Right atrium auricular region (tissue), 2 donors: ENCODE results near the gene LRP1B. TPM values are rescaled to one million over a fixed set of nuclear protein-coding genes. Genes with fewer than 3 reads are reported as not detected.

Experiments used
- DNase-seq: peaks from one replicate; pipeline ENCODE4 v3.0.0-alpha.2; 2019; ENCODE audit warnings: low spot score
- H3K27ac ChIP-seq, 2 donors: fragments of 200-600 bp; sonication (generic); 1 replicate in 1 of 2; 2 replicates in 1 of 2; pipeline ENCODE4 v1.5.1; 2016 to 2019
- H3K27me3 ChIP-seq, 2 donors: fragments of 200-600 bp; sonication (generic); one replicate each; pipeline versions ENCODE4 v1.5.1 to v1.6.0; 2017 to 2019
- H3K36me3 ChIP-seq: fragments of 200-600 bp; sonication (generic); one replicate; pipeline ENCODE4 v1.5.1; 2016
- H3K4me1 ChIP-seq, 2 donors: fragments of 200-600 bp; sonication (generic); one replicate each; pipeline versions ENCODE4 v1.5.1 to v1.6.0; 2017 to 2019
- H3K4me3 ChIP-seq, 2 donors: fragments of 200-600 bp; sonication (generic); 1 replicate in 1 of 2; 2 replicates in 1 of 2; pipeline ENCODE4 v1.5.1; 2017 to 2019; ENCODE audit warnings: mild to moderate bottlenecking in 1 of 2, moderate library complexity in 1 of 2
- H3K9me3 ChIP-seq, 2 donors: fragments of 200-600 bp; sonication (generic); one replicate each; pipeline ENCODE4 v1.5.1; 2019
- total RNA-seq, 2 donors: library from RNA; depleted of rRNA; stranded (reverse); fragments of >200 nt; gene quantifications; one replicate each; pipeline ENCODE4 v1.1.0, GENCODE V29; 2016
- TF ChIP-seq, protein P1 (sequence below), 2 donors: fragments of 200-600 bp; sonication (generic); IDR thresholded peaks; one replicate each; pipeline ENCODE4 v1.5.1; 2019; ENCODE audit warnings: antibody characterized with exemption in 2 of 2

Gene LRP1B
- total RNA-seq, 2 donors from 2014 or later = 0.44 to 0.47 TPM

DNA sequence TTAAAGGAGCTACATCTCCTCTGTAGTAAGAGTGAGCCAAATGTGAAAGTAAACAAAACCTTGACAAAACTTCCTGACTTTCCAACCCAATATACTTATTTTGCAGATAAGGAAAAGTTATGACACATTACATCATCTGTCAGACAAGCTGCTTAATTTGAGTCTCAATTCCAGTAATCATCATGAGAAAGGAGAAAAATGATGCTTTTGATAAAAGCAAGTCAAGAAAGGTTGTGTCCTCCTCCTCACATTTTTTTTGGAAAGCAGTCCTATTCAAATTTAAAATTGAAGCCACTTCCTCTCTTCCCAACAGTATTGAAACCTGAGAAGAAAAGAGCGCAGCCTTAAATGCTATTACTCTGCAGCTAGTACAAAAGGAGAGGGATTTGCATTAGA lies 519.6 kb downstream of the LRP1B start:
- DNase-seq = no peak
- Histone ChIP-seq H3K27me3 (no peaks in the 10 kb centered on the region), H3K36me3 (no peaks in the 10 kb centered on the region), H3K4me1 (no peaks in the 10 kb centered on the region), H3K9me3 (no peaks in the 10 kb centered on the region), H3K4me3 (no peak overlapping the region), H3K27ac (no peak overlapping the region)
- TF ChIP-seq, protein P1, sequence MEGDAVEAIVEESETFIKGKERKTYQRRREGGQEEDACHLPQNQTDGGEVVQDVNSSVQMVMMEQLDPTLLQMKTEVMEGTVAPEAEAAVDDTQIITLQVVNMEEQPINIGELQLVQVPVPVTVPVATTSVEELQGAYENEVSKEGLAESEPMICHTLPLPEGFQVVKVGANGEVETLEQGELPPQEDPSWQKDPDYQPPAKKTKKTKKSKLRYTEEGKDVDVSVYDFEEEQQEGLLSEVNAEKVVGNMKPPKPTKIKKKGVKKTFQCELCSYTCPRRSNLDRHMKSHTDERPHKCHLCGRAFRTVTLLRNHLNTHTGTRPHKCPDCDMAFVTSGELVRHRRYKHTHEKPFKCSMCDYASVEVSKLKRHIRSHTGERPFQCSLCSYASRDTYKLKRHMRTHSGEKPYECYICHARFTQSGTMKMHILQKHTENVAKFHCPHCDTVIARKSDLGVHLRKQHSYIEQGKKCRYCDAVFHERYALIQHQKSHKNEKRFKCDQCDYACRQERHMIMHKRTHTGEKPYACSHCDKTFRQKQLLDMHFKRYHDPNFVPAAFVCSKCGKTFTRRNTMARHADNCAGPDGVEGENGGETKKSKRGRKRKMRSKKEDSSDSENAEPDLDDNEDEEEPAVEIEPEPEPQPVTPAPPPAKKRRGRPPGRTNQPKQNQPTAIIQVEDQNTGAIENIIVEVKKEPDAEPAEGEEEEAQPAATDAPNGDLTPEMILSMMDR (IDR thresholded peaks at IDR 0.05) = no peak

DNA sequence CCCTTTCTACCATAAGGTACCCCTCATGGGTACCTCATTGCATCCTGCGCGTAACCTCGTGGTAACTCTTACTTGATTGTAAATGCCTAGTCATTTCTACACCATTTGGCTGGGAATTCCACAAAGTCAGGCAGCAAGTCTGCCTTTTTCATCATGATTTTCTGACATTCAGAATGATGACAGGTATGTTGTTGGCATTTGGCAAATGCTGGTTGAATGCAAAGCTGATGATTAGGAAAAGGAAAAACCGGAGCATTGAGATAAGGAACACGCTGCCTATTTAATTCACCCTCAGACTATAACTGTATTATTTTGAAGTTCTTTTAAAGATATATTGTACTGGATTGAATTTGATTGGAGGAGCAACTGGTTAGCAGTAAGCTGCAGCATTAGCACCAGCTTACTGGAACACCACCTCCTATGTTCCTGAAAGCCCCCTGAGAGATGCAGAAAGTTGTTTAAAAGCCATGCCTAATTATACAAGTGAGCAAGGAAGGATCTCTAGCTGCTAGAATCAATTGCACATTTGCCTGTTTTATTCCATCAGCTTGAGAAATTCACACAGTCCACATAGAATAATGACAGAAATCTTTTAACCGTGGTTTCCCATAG lies 520.1 kb downstream of the LRP1B start:
- no peak overlapping the region for H3K27ac ChIP-seq
- H3K36me3 ChIP-seq = no peaks in the 10 kb centered on the region
- H3K9me3 ChIP-seq = no peaks in the 10 kb centered on the region
- no peaks in the 10 kb centered on the region for H3K4me1 ChIP-seq
- TF ChIP-seq, protein P1 (IDR thresholded peaks at IDR 0.05) = no peak
- no peak for DNase-seq
- H3K4me3 ChIP-seq = no peak overlapping the region
- H3K27me3 ChIP-seq = no peaks in the 10 kb centered on the region

DNA sequence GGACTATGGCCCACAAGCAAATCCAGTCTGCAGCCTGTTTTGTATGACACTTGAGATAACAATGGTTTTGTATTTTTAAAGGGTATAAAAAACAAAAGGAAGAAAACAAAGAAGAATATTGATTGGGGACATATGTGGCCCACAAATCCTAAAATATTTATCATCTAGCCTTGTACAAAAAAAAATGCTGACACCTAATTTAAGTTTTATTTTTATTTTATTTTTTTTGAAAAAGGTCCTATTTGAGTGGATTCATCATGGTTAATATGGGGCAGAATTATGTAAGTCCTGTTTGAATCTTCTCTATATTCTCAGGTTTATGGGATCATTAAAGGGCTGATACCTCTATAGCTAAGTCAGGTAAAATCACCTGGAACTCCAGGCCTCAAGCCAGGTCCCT lies 525.7 kb downstream of the LRP1B start:
- TF ChIP-seq, protein P1 (IDR thresholded peaks at IDR 0.05) = no peak
- H3K9me3 ChIP-seq = no peaks in the 10 kb centered on the region

DNA sequence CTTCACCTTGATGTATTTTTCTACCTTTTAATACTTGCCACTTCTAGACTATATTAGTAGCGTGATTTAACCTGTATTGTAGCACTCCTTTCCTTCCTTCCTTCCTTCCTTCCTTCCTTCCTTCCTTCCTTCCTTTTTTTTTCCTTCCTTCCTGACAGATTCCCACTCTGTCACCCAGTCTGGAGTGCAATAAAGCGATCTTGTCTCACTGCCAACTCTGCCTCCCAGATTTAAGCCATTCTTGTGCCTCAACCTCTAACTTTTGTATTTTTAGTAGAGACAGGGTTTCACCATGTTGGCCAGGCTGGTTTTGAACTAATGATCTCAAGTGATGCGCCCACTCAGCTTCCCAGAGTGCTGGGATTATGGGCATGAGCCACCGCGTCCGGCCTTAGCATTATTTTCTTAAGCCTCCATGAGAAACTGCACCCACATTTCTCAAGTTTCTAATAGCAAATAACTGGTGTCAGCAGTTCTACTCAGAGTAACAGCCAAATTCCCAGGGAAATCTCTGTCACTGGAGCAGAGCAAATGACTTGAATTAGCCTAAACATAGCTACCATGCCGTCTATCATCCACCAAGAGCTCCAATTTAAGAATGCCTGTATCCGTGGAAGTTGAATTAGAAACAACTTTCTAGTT lies 529.2 kb downstream of the LRP1B start:
- no peaks in the 10 kb centered on the region for H3K4me1 ChIP-seq
- no peak overlapping the region for H3K27ac ChIP-seq
- no peaks in the 10 kb centered on the region for H3K36me3 ChIP-seq
- no peaks in the 10 kb centered on the region for H3K9me3 ChIP-seq
- H3K27me3 ChIP-seq = no peaks in the 10 kb centered on the region
- TF ChIP-seq, protein P1 (IDR thresholded peaks at IDR 0.05) = no peak
- no peak overlapping the region for H3K4me3 ChIP-seq
- DNase-seq = no peak

More for the DNA sequence above, 525.7 kb downstream of the LRP1B start:
- H3K27me3 ChIP-seq = no peaks in the 10 kb centered on the region
- DNase-seq = no peak
- no peaks in the 10 kb centered on the region for H3K36me3 ChIP-seq
- H3K27ac ChIP-seq = no peak overlapping the region
- H3K4me1 ChIP-seq = no peaks in the 10 kb centered on the region
- no peak overlapping the region for H3K4me3 ChIP-seq

DNA sequence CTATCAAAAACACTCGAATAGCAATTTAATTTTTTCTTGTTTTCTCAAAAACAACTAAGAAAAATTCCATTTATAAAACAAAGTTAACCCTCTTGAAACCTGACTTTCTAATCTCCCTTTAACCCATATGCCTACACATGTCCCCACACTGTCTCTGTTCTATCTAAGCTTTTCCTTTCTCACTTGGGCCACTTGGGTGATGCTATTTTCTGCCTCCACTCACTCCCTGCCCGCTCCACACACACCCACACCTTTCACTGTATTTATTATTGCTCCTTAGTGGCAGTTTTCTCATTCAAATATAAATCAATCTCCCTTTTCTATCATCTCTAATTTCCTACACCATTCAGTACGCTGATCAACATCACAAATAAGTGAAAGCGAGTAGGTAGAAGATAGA lies 531.1 kb downstream of the LRP1B start:
- no peak overlapping the region for H3K27ac ChIP-seq
- H3K36me3 ChIP-seq = no peaks in the 10 kb centered on the region
- H3K4me3 ChIP-seq = no peak overlapping the region
- H3K27me3 ChIP-seq = no peaks in the 10 kb centered on the region
- TF ChIP-seq, protein P1 (IDR thresholded peaks at IDR 0.05) = no peak
- no peaks in the 10 kb centered on the region for H3K4me1 ChIP-seq
- H3K9me3 ChIP-seq = no peaks in the 10 kb centered on the region
- DNase-seq = no peak
